H1 (cell line): ENCODE data around the gene CAGE1. TPM values are rescaled to one million over a fixed set of nuclear protein-coding genes. Genes with fewer than 3 reads are reported as not detected.

Experiments used
- CTCF ChIA-PET: fragments of 300-600 bp; sonication (Branson Sonifier 250); formaldehyde crosslinking; loops from one replicate; lab custom pipeline; 2021; ENCODE audit not compliant: partially characterized antibody; lab: Charles Lee
- POLR2A ChIA-PET: fragments of 300-600 bp; sonication (Branson Sonifier 250); formaldehyde crosslinking; loops from one replicate; lab custom pipeline; 2021; ENCODE audit warnings: inconsistent platforms; ENCODE audit not compliant: partially characterized antibody; lab: Charles Lee
- DNase-seq, 2 experiments: peaks; one replicate each; pipeline versions ENCODE4 v3.0.0 to v3.0.0-alpha.2; 2010 to 2022; ENCODE audit warnings: low spot score in 2 of 2, low read depth in 1 of 2, mixed read lengths in 1 of 2
- FAIRE-seq: peaks from 2 replicates; lab custom pipeline; 2011; peaks lifted over from hg19 to GRCh38; lab: Jason Lieb, UNC
- H2AFZ ChIP-seq: 2 replicates; pipeline ENCODE4 v1.8.1; 2012; ENCODE audit warnings: low read length, inconsistent platforms
- H2AK5ac ChIP-seq: 2 replicates; pipeline ENCODE4 v1.6.1; 2013; ENCODE audit warnings: low read depth, low read length
- H2BK120ac ChIP-seq: replicated peaks from 2 replicates; pipeline ENCODE3; 2013; ENCODE audit warnings: low read depth, low read length, inconsistent platforms
- H2BK12ac ChIP-seq: 2 replicates; pipeline ENCODE4 v1.6.1; 2013; ENCODE audit warnings: low read depth, low read length
- H2BK15ac ChIP-seq: 2 replicates; pipeline ENCODE4 v1.6.1; 2013; ENCODE audit warnings: low read length
- H2BK20ac ChIP-seq: 2 replicates; pipeline ENCODE4 v1.6.1; 2013; ENCODE audit warnings: low read length
- H2BK5ac ChIP-seq: 2 replicates; pipeline ENCODE4 v1.6.1; 2013; ENCODE audit warnings: low read depth, low read length
- H3K14ac ChIP-seq: 2 replicates; pipeline ENCODE4 v1.6.1; 2013; ENCODE audit warnings: inconsistent platforms; ENCODE audit not compliant: insufficient read length
- H3K18ac ChIP-seq: 2 replicates; pipeline ENCODE4 v1.6.1; 2013; ENCODE audit warnings: low read length; ENCODE audit errors: extremely low read depth
- H3K23ac ChIP-seq: 2 replicates; pipeline ENCODE4 v1.6.1; 2013; ENCODE audit warnings: inconsistent platforms; ENCODE audit not compliant: insufficient read length
- H3K23me2 ChIP-seq: 2 replicates; pipeline ENCODE4 v1.6.1; 2013; ENCODE audit warnings: low read depth, low read length
- H3K27ac ChIP-seq: 2 replicates; pipeline ENCODE4 v1.6.1; 2011; ENCODE audit warnings: low read depth, low read length, inconsistent platforms
- H3K27me3 ChIP-seq, 4 experiments: replicated peaks in 1 of 4; 1 replicate in 1 of 4; 2 replicates in 3 of 4; pipeline versions ENCODE4 v1.6.1 to v1.8.1; 2011 to 2013; ENCODE audit warnings: low read length in 3 of 4, mild to moderate bottlenecking in 3 of 4, inconsistent platforms in 2 of 4, mixed read lengths in 2 of 4, moderate library complexity in 1 of 4; ENCODE audit not compliant: control insufficient read depth in 3 of 4, insufficient read depth in 3 of 4; ENCODE audit errors: extremely low read depth in 1 of 4
- H3K36me3 ChIP-seq, 4 experiments: 2 replicates each; pipeline versions ENCODE4 v1.6.1 to v1.8.1; 2011 to 2013; ENCODE audit warnings: mild to moderate bottlenecking in 4 of 4, low read length in 3 of 4, moderate library complexity in 2 of 4, control low read depth in 1 of 4, inconsistent platforms in 1 of 4; ENCODE audit not compliant: insufficient read depth in 4 of 4, control insufficient read depth in 2 of 4
- H3K4ac ChIP-seq: replicated peaks from 2 replicates; pipeline ENCODE3; 2013; ENCODE audit warnings: low read length, low read depth, mixed read lengths, inconsistent platforms; ENCODE audit not compliant: insufficient read length
- H3K4me1 ChIP-seq, 4 experiments: replicated peaks in 1 of 4; 1 replicate in 1 of 4; 2 replicates in 3 of 4; pipeline versions ENCODE4 v1.6.1 to v1.8.1; 2011 to 2013; ENCODE audit warnings: low read length in 3 of 4, inconsistent platforms in 2 of 4, mixed read lengths in 1 of 4; ENCODE audit not compliant: insufficient read depth in 4 of 4, control insufficient read depth in 3 of 4
- H3K4me2 ChIP-seq, 2 experiments: 2 replicates each; pipeline versions ENCODE4 v1.6.1 to v1.8.1; 2011 to 2013; ENCODE audit warnings: low read depth in 2 of 2, low read length in 2 of 2, control low read depth in 1 of 2, inconsistent platforms in 1 of 2, mild to moderate bottlenecking in 1 of 2; ENCODE audit not compliant: insufficient read depth in 1 of 2
- H3K4me3 ChIP-seq, 4 experiments: fragments of 200-600, 300-600 bp in 1 of 4; sonication (generic), shearing (Covaris generic), sonication (Bioruptor Twin) in 1 of 4; 2 replicates each; pipeline versions ENCODE4 v1.5.1 to v1.8.1; 2011 to 2016; ENCODE audit warnings: low read length in 4 of 4, low read depth in 3 of 4, control low read depth in 2 of 4, inconsistent platforms in 2 of 4, mild to moderate bottlenecking in 2 of 4, mixed read lengths in 1 of 4, moderate library complexity in 1 of 4; ENCODE audit not compliant: insufficient read depth in 2 of 4; ENCODE audit errors: extremely low read depth in 1 of 4
- H3K56ac ChIP-seq: replicated peaks from 2 replicates; pipeline ENCODE3; 2013; ENCODE audit warnings: low read depth, mild to moderate bottlenecking, mixed read lengths, low read length, inconsistent platforms; ENCODE audit not compliant: insufficient read length
- H3K79me1 ChIP-seq: 2 replicates; pipeline ENCODE4 v1.6.1; 2013; ENCODE audit warnings: low read depth, low read length, control low read depth
- H3K79me2 ChIP-seq, 2 experiments: 2 replicates each; pipeline versions ENCODE4 v1.6.1 to v1.8.1; 2012 to 2013; ENCODE audit warnings: low read length in 2 of 2, mild to moderate bottlenecking in 2 of 2, inconsistent platforms in 1 of 2; ENCODE audit not compliant: insufficient read depth in 2 of 2, control insufficient read depth in 1 of 2
- H3K9ac ChIP-seq, 4 experiments: replicated peaks in 1 of 4; 1 replicate in 1 of 4; 2 replicates in 3 of 4; pipeline versions ENCODE4 v1.6.1 to v1.8.1; 2011 to 2013; ENCODE audit warnings: low read depth in 3 of 4, low read length in 3 of 4, control low read depth in 2 of 4, mild to moderate bottlenecking in 2 of 4, moderate library complexity in 2 of 4, inconsistent platforms in 1 of 4; ENCODE audit errors: extremely low read depth in 1 of 4
- H3K9me3 ChIP-seq, 2 experiments: 2 replicates each; pipeline versions ENCODE4 v1.6.1 to v1.8.1; 2012 to 2013; ENCODE audit warnings: mild to moderate bottlenecking in 2 of 2, moderate library complexity in 2 of 2, control low read depth in 1 of 2, inconsistent platforms in 1 of 2, low read depth in 1 of 2, low read length in 1 of 2, mixed read lengths in 1 of 2; ENCODE audit not compliant: insufficient read depth in 2 of 2
- H4K20me1 ChIP-seq, 2 experiments: replicated peaks in 1 of 2; 2 replicates each; pipeline versions ENCODE3 to v1.8.1; 2011 to 2013; ENCODE audit warnings: inconsistent platforms in 2 of 2, low read length in 2 of 2, mild to moderate bottlenecking in 1 of 2; ENCODE audit not compliant: insufficient read depth in 2 of 2, control insufficient read depth in 1 of 2
- H4K5ac ChIP-seq: 2 replicates; pipeline ENCODE4 v1.6.1; 2013; ENCODE audit warnings: low read length, low read depth, mixed read lengths, inconsistent platforms; ENCODE audit not compliant: insufficient read length
- H4K8ac ChIP-seq: 2 replicates; pipeline ENCODE4 v1.8.0; 2013; ENCODE audit warnings: mild to moderate bottlenecking, moderate library complexity, low read length, inconsistent platforms; ENCODE audit not compliant: insufficient read depth; ENCODE audit errors: extremely low read depth
- H4K91ac ChIP-seq: replicated peaks from 2 replicates; pipeline ENCODE3; 2013; ENCODE audit warnings: low read length, mixed read lengths, inconsistent platforms; ENCODE audit not compliant: insufficient read length
- BCL11A ChIP-seq, 2 experiments: IDR thresholded peaks; one replicate each; pipeline ENCODE4 v1.6.1; 2011; ENCODE audit warnings: low read depth in 2 of 2, low read length in 2 of 2, mild to moderate bottlenecking in 2 of 2
- CBX5 ChIP-seq: fragments of 300-800, 300-1000 bp; sonication (generic); IDR thresholded peaks from 2 replicates; pipeline ENCODE4 v1.7.1; 2016; ENCODE audit warnings: antibody characterized with exemption, low read length, low read depth
- CHD1 ChIP-seq: IDR thresholded peaks from 2 replicates; pipeline ENCODE4 v1.6.1; 2012; ENCODE audit warnings: low read depth, low read length, improper control_type of control experiment
- CHD2 ChIP-seq: IDR thresholded peaks from 2 replicates; pipeline ENCODE4 v1.6.1; 2012; ENCODE audit warnings: low read length, improper control_type of control experiment
- CREB1 ChIP-seq: IDR thresholded peaks from 2 replicates; pipeline ENCODE4 v1.6.1; 2012; ENCODE audit warnings: inconsistent platforms
- FOSL1 ChIP-seq: IDR thresholded peaks from 2 replicates; pipeline ENCODE4 v1.6.1; 2011; ENCODE audit warnings: mild to moderate bottlenecking, low read depth, low read length, moderate library complexity; ENCODE audit not compliant: insufficient read depth
- KDM1A ChIP-seq: fragments of 200-600, 300-600 bp; sonication (generic); IDR thresholded peaks from 2 replicates; pipeline ENCODE4 v1.7.1; 2016; ENCODE audit warnings: mild to moderate bottlenecking, low read length, borderline replicate concordance
- POU5F1 ChIP-seq: IDR thresholded peaks from 2 replicates; pipeline ENCODE4 v1.6.1; 2011; ENCODE audit warnings: low read depth, mild to moderate bottlenecking, low read length, moderate library complexity
- RAD21 ChIP-seq, 2 experiments: IDR thresholded peaks in 1 of 2; conservative IDR thresholded peaks in 1 of 2; 2 replicates each; pipeline ENCODE4 v1.6.1; 2011; ENCODE audit warnings: low read depth in 2 of 2, low read length in 2 of 2, improper control_type of control experiment in 1 of 2, inconsistent platforms in 1 of 2, mild to moderate bottlenecking in 1 of 2, moderate library complexity in 1 of 2
- RXRA ChIP-seq: IDR thresholded peaks from 2 replicates; pipeline ENCODE4 v1.6.1; 2011; ENCODE audit warnings: low read depth, mild to moderate bottlenecking, low read length, moderate library complexity; ENCODE audit not compliant: insufficient read depth
- TAF7 ChIP-seq: optimal IDR thresholded peaks from 2 replicates; pipeline ENCODE3; 2011; ENCODE audit warnings: low read depth, mild to moderate bottlenecking, inconsistent platforms, low read length, moderate library complexity, borderline replicate concordance
- TBP ChIP-seq: IDR thresholded peaks from 2 replicates; pipeline ENCODE4 v1.6.1; 2011; ENCODE audit warnings: low read depth, low read length, improper control_type of control experiment
- TEAD4 ChIP-seq: IDR thresholded peaks from 2 replicates; pipeline ENCODE4 v1.6.1; 2012; ENCODE audit warnings: low read depth, low read length, inconsistent platforms, mixed read lengths
- YY1 ChIP-seq: IDR thresholded peaks from 2 replicates; pipeline ENCODE4 v1.6.1; 2011; ENCODE audit warnings: low read depth, mild to moderate bottlenecking, low read length
- WGBS, 2 experiments: shearing (Covaris generic) in 1 of 2; methylation state at CpG; one replicate each; pipeline versions ENCODE4 v1.1.6 to v1.1.7; 2013 to 2015; ENCODE audit warnings: low lambda C conversion rate in 2 of 2, mixed read lengths in 2 of 2, inconsistent platforms in 1 of 2, low coverage in 1 of 2, missing lambda C conversion rate in 1 of 2; ENCODE audit not compliant: insufficient replicate concordance in 2 of 2, insufficient coverage in 1 of 2, insufficient read length in 1 of 2; ENCODE audit errors: extremely low coverage in 1 of 2, missing lambda C conversion rate in 1 of 2; 5-methylcytosine and 5-hydroxymethylcytosine counted together
- polyA plus RNA-seq, 7 experiments: library from polyadenylated mRNA; depleted of rRNA in 3 of 7; stranded (reverse) in 5 of 7; unstranded in 2 of 7; fragments of >200 nt in 5 of 7; fragments of 200-250 nt in 2 of 7; gene quantifications; 1 replicate in 5 of 7; 2 replicates in 1 of 7; 4 replicates in 1 of 7; pipeline versions ENCODE4 v1.2.1 to v1.2.3, GENCODE V29; 2011 to 2013; ENCODE audit warnings: missing spikeins in 2 of 7, mixed read lengths in 2 of 7
- total RNA-seq: library from RNA; stranded (reverse); fragmentation: NEBNext Ultra II Directional; extraction: Animal tissue kit (Norgen Biotek cat#: 25700); gene quantifications from 2 replicates; pipeline ENCODE4 v1.2.1, GENCODE V29; 2021

CAGE1 gene
- total and polyA plus RNA-seq, 2 of the 8 experiments (the other 6 are each of a cell fraction or from before 2014, with no cell fraction given) = 0.09 TPM; not detected in 1

DNA sequence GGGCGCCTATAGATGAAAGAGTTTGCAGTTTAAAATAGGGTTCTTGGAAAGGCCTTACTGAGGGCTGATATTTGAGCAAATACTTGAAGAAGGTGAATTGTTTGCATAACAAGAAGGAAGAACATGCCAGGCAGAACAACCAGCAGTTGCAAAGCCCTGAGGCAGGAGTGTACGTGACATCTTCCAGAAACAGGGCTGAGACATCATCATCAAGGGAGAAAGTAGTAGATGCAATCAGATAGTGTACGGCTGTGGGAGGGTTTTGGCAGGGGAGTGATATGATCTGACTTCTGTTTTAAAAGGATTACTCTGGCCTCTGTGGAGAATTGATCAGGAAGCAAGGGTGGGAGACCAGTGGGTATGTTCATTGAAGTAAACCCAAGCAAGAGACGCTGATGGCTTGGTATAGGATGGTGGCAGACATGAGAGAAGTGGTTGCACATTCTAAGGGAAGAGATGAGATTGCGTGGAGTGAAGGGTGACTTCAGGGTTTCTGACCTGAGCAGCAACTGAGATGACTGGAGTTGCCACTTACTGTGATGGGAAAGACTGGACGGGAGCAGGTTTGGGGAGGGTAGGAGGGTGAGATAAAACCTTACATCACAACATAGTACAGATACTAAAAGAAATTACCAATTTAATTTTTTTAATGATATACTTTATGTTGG lies 28.8 kb upstream of the CAGE1 start:
- no peaks in the 10 kb centered on the region for H3K79me1 ChIP-seq
- H4K91ac ChIP-seq = no peak overlapping the region
- H3K79me2 ChIP-seq = no peaks in the 10 kb centered on the region
- peaks cover 0 to 2% of the 10 kb centered on the region in 2 experiments for H4K20me1 ChIP-seq
- no peak overlapping the region for H3K4ac ChIP-seq
- no peak overlapping the region for H3K27ac ChIP-seq
- no peak overlapping the region for H2BK12ac ChIP-seq
- H2BK5ac ChIP-seq = no peak overlapping the region
- ChIA-PET CTCF (interaction anchor here (1.3 kb wide), 1 partner anchor 199 kb away, joined by 3 read pairs; no protein-coding TSS in a partner anchor), POLR2A (interaction anchor here (0.7 kb wide), 1 partner anchor 120 kb away, joined by 3 read pairs; no protein-coding TSS in a partner anchor)
- FAIRE-seq (no peak), DNase-seq (no peak)
- no peak overlapping the region for H3K23ac ChIP-seq
- H3K56ac ChIP-seq = no peak overlapping the region
- no peak overlapping the region for H4K5ac ChIP-seq
- no peak overlapping the region for H3K4me2 ChIP-seq
- H4K8ac ChIP-seq = no peak overlapping the region
- H3K4me3 ChIP-seq = no peak overlapping the region
- H2BK15ac ChIP-seq = no peak overlapping the region
- H2BK20ac ChIP-seq = no peak overlapping the region
- peaks cover 0 to 8% (median 5%) of the 10 kb centered on the region in 4 experiments; a peak in 5 of 7 replicates for H3K4me1 ChIP-seq
- WGBS, 2 experiments = 91% methylated on average over 6 of the region's 6 CpGs; no CpG with 5 or more reads in 1 of the 2 experiments
- no peak overlapping the region for H2AFZ ChIP-seq
- H3K9ac ChIP-seq = no peak overlapping the region
- H2AK5ac ChIP-seq = no peak overlapping the region
- no peaks in the 10 kb centered on the region for H3K9me3 ChIP-seq
- no peaks in the 10 kb centered on the region for H3K23me2 ChIP-seq
- H3K27me3 ChIP-seq = no peaks in the 10 kb centered on the region
- no peak overlapping the region for H2BK120ac ChIP-seq
- no peak overlapping the region for H3K18ac ChIP-seq
- H3K14ac ChIP-seq = no peak overlapping the region
- peaks cover 2 to 41% (median 22%) of the 10 kb centered on the region in 4 experiments for H3K36me3 ChIP-seq
- TF ChIP-seq CREB1 (no peak), RAD21 (IDR thresholded peaks at IDR 0.05 in 1 of 2, conservative IDR thresholded peaks at IDR 0.05 in 1 of 2; ENCODE audit: low read depth in 2 of 2, low read length in 2 of 2) (no peak), TAF7 (no peak), CBX5 (no peak), TEAD4 (no peak), CHD1 (no peak), CHD2 (no peak), BCL11A (IDR thresholded peaks at IDR 0.05; ENCODE audit: low read depth in 2 of 2, low read length in 2 of 2) (no peak), POU5F1 (no peak), KDM1A (no peak), YY1 (no peak), TBP (no peak), FOSL1 (no peak), RXRA (no peak)
